ENCODE measurements around the gene LRP8. TPM values are rescaled to one million over a fixed set of nuclear protein-coding genes. Genes with fewer than 3 reads are reported as not detected.

The LRP8 gene
- total and polyA plus RNA-seq, 2 of the 4 experiments (the other 2 are of a cell fraction), result 12.0 to 12.1 TPM

DNA sequence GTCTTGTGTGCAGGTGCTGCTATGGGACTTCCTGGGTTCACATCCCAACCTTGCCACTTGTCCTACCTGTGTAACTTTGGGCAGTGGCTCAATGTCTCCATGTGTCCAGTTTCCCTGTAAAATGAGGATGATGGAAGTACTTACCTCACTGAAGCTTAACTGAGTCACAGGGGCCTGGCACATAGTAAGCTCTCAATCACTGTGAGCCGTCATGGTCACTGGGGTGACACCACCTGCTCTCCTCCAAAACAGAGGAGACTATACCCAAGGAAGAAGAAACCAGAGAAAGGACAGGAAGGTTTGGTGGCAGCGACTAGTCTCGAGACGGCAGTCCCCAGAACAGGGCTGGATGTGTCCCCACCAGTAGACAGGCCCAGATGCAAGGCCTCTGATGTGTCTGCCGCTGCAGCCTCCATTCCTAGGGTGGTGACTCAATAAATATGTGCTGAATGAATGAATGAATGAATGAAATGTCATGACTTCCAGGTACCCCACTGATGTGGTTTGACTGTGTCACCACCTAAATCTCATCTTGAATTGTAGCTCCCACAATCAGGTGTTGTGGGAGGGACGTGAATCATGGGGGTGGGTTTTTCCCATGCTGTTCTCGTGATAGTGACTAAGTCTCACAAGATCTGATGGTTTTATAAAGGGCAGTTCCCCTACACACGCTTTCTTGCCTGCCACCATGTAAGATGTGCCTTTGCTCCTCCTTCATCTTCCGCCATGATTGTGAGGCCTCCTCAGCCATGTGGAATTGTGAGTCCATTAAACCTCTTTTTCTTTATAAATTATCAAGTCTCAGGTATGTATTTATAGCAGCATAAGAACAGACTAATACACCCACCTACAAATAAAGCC, 13.0 kb upstream of the LRP8 start:
- no peak for DNase-seq
- H3K23ac ChIP-seq (ENCODE audit: low read depth, low read length), result no peak overlapping the region
- in situ Hi-C loops (cut with MboI; ENCODE audit: low sequenced_read_pairs), result no loop called here
- H3K4me1 ChIP-seq (ENCODE audit: control insufficient read depth, insufficient read depth, low read length), result peaks cover 5% of the 10 kb centered on the region; the same call in 1 of the 2 replicates
- no peak overlapping the region for H2BK20ac ChIP-seq (ENCODE audit: low read depth, low read length)
- no peak for ATAC-seq (ENCODE audit: low read depth)
- H3K79me1 ChIP-seq (ENCODE audit: low read depth in 1 of 2, low read length in 2 of 2), result no peaks in the 10 kb centered on the region
- H3K4me3 ChIP-seq (ENCODE audit: insufficient read depth, low read depth, low read length), result no peak overlapping the region
- H2BK120ac ChIP-seq (ENCODE audit: low read depth, low read length), result no peak overlapping the region
- no peak overlapping the region for H4K8ac ChIP-seq (ENCODE audit: low read depth in 2 of 2, low read length in 2 of 2)
- TF ChIP-seq MXI1 (IDR thresholded peaks at IDR 0.05; ENCODE audit: borderline replicate concordance, low read depth, low read length) (no peak), MAZ (IDR thresholded peaks at IDR 0.05; ENCODE audit: borderline replicate concordance, low read depth, low read length) (no peak), RCOR1 (IDR thresholded peaks at IDR 0.05; ENCODE audit: insufficient replicate concordance, low read length) (no peak), RAD21 (IDR thresholded peaks at IDR 0.05; ENCODE audit: low read length) (no peak), NFE2L2 (IDR thresholded peaks at IDR 0.05; ENCODE audit: low read depth, low read length) (no peak), RFX5 (IDR thresholded peaks at IDR 0.05; ENCODE audit: low read depth, low read length) (no peak), MAFK (IDR thresholded peaks at IDR 0.05; ENCODE audit: low read depth, low read length) (no peak), SMC3 (IDR thresholded peaks at IDR 0.05; ENCODE audit: low read depth, low read length) (no peak), FOS (IDR thresholded peaks at IDR 0.05; ENCODE audit: low read depth, low read length) (no peak)
- TF ChIP-seq, protein P1, sequence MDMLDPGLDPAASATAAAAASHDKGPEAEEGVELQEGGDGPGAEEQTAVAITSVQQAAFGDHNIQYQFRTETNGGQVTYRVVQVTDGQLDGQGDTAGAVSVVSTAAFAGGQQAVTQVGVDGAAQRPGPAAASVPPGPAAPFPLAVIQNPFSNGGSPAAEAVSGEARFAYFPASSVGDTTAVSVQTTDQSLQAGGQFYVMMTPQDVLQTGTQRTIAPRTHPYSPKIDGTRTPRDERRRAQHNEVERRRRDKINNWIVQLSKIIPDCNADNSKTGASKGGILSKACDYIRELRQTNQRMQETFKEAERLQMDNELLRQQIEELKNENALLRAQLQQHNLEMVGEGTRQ (IDR thresholded peaks at IDR 0.05; ENCODE audit: low read depth, low read length), result no peak
- TF ChIP-seq, protein P2, sequence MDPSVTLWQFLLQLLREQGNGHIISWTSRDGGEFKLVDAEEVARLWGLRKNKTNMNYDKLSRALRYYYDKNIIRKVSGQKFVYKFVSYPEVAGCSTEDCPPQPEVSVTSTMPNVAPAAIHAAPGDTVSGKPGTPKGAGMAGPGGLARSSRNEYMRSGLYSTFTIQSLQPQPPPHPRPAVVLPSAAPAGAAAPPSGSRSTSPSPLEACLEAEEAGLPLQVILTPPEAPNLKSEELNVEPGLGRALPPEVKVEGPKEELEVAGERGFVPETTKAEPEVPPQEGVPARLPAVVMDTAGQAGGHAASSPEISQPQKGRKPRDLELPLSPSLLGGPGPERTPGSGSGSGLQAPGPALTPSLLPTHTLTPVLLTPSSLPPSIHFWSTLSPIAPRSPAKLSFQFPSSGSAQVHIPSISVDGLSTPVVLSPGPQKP (IDR thresholded peaks at IDR 0.05; ENCODE audit: borderline replicate concordance, low read depth, low read length), result no peak
- H2AFZ ChIP-seq (replicated peaks; ENCODE audit: low read length, poor library complexity), result no peak overlapping the region
- H2BK15ac ChIP-seq (ENCODE audit: low read depth, low read length), result no peak overlapping the region
- H4K5ac ChIP-seq (ENCODE audit: low read depth, low read length), result no peak overlapping the region
- no TSS peak for BruUV-seq (replicated peaks)
- dilution Hi-C loops (cut with HindIII; ENCODE audit: low sequenced_read_pairs, unreplicated experiment), result no loop called here
- WGBS, 2 experiments (ENCODE audit: extremely low coverage in 2 of 2, insufficient read length in 1 of 2), result no CpG with 5 or more reads among the region's 9 CpGs
- no peaks in the 10 kb centered on the region for H3K36me3 ChIP-seq (ENCODE audit: control insufficient read depth, insufficient read depth, low read length)
- no peak overlapping the region for H4K91ac ChIP-seq (ENCODE audit: insufficient read depth, low read depth, low read length)
- no peak overlapping the region for H3K56ac ChIP-seq (ENCODE audit: extremely low read depth, insufficient read depth, low read length)
- H3K9me1 ChIP-seq (ENCODE audit: insufficient read depth, low read length), result 0 out of 2 replicates have a peak, but pooled peaks cover 3% of the 10 kb centered on the region
- H2AK5ac ChIP-seq (ENCODE audit: low read depth, low read length), result no peak overlapping the region
- ChIA-PET CTCF (no interaction called here), POLR2A (ENCODE audit: unreplicated experiment) (no interaction called here)
- no peak overlapping the region for H3K4ac ChIP-seq (ENCODE audit: low read depth, low read length)
- H4K20me1 ChIP-seq (ENCODE audit: insufficient read depth, low read length), result no peaks in the 10 kb centered on the region
- H2BK5ac ChIP-seq (ENCODE audit: low read depth, low read length, poor library complexity, severe bottlenecking), result no peak overlapping the region
- H2AK9ac ChIP-seq (replicated peaks; ENCODE audit: low read depth, low read length, poor library complexity), result no peak overlapping the region
- intact Hi-C loops (cut with micrococcal nuclease), result no loop called here
- H3K9ac ChIP-seq (ENCODE audit: low read depth, low read length), result no peak overlapping the region
- H3K27me3 ChIP-seq (ENCODE audit: control insufficient read depth, insufficient read depth, low read length), result peaks cover 30% of the 10 kb centered on the region
- no peak overlapping the region for H3K27ac ChIP-seq (ENCODE audit: insufficient read depth, low read length)
- H3K9me3 ChIP-seq (ENCODE audit: control insufficient read depth, insufficient read depth, low read length), result no peaks in the 10 kb centered on the region
- H3K14ac ChIP-seq (replicated peaks; ENCODE audit: low read depth, low read length), result no peak overlapping the region
- no peak overlapping the region for H3K18ac ChIP-seq (ENCODE audit: low read depth, low read length)
- no peak overlapping the region for H3K4me2 ChIP-seq (ENCODE audit: low read depth, low read length)

Data from IMR-90 (cell line).